ENCODE data around the gene PI4KA. TPM values are rescaled to one million over a fixed set of nuclear protein-coding genes. Genes with fewer than 3 reads are reported as not detected.
"Not testable (repeated sequence)": the region's sequence is repeated elsewhere in the genome, so short reads cannot be mapped to it uniquely, and the experiment has no call there.

The PI4KA gene
- total RNA-seq, 3 donors from 2014 or later (not counting 1 experiment from before 2014, with no cell fraction given): 208 to 233 (median 215) TPM

GRCh38 chr22:20904980-20905355 lies 46.4 kb upstream of the PI4KA start:
- Mint-ChIP-seq H3K27ac (no peak overlapping the region), H3K9me3 (no peaks in the 10 kb centered on the region), H3K27me3 (ENCODE audit: low read depth in 2 of 2) (no peaks in the 10 kb centered on the region), H3K36me3 (no peaks in the 10 kb centered on the region), H3K4me1 (peaks cover 2 to 3% of the 10 kb centered on the region in 2 donors), H3K4me3 (no peak overlapping the region)
- WGBS (ENCODE audit: insufficient coverage): 95% methylated on average over 2 of the region's 3 CpGs
- DNase-seq (no peak), ATAC-seq (no peak)
- intact Hi-C loops (cut with micrococcal nuclease): no loop called here
- no peaks in the 10 kb centered on the region for H3K36me3 ChIP-seq (ENCODE audit: control insufficient read depth, insufficient read depth, low read length)
- no peak overlapping the region for H3K4me3 ChIP-seq (ENCODE audit: low read length)
- TF ChIP-seq CTCF (IDR thresholded peaks at IDR 0.05): no peak
- H3K27me3 ChIP-seq (ENCODE audit: control insufficient read depth, insufficient read depth, low read length): no peaks in the 10 kb centered on the region
- peaks cover 7% of the 10 kb centered on the region for H3K4me1 ChIP-seq (ENCODE audit: control insufficient read depth, insufficient read depth, low read length)
- H3K9me3 ChIP-seq (ENCODE audit: control insufficient read depth, insufficient read depth, low read length): no peaks in the 10 kb centered on the region
- H3K27ac ChIP-seq (ENCODE audit: low read length): no peak overlapping the region

GRCh38 chr22:20904008-20904979 lies 45.7 kb upstream of the PI4KA start:
- no peak overlapping the region for H3K4me3 Mint-ChIP-seq
- Histone ChIP-seq H3K4me1 (ENCODE audit: control insufficient read depth, insufficient read depth, low read length) (peaks cover 1% of the 10 kb centered on the region), H3K4me3 (ENCODE audit: low read length) (no peak overlapping the region), H3K27ac (ENCODE audit: low read length) (no peak overlapping the region), H3K36me3 (ENCODE audit: control insufficient read depth, insufficient read depth, low read length) (no peaks in the 10 kb centered on the region), H3K9me3 (ENCODE audit: control insufficient read depth, insufficient read depth, low read length) (no peaks in the 10 kb centered on the region), H3K27me3 (ENCODE audit: control insufficient read depth, insufficient read depth, low read length) (no peaks in the 10 kb centered on the region)
- no peak for DNase-seq
- no peaks in the 10 kb centered on the region for H3K27me3 Mint-ChIP-seq (ENCODE audit: low read depth in 2 of 2)
- H3K4me1 Mint-ChIP-seq: no peaks in the 10 kb centered on the region
- no peaks in the 10 kb centered on the region for H3K9me3 Mint-ChIP-seq
- intact Hi-C loops (cut with micrococcal nuclease): no loop called here
- WGBS (ENCODE audit: insufficient coverage): 96% methylated on average over 7 of the region's 7 CpGs
- H3K27ac Mint-ChIP-seq: no peak overlapping the region
- no peaks in the 10 kb centered on the region for H3K36me3 Mint-ChIP-seq
- ATAC-seq: no peak
- TF ChIP-seq CTCF (IDR thresholded peaks at IDR 0.05): no peak

- H3K27me3 Mint-ChIP-seq (ENCODE audit: low read depth in 2 of 2): no peaks in the 10 kb centered on the region
- no peak overlapping the region for H3K27ac Mint-ChIP-seq
- DNase-seq (no peak), ATAC-seq (no peak)
- TF ChIP-seq CTCF (IDR thresholded peaks at IDR 0.05): no peak
- H3K4me3 Mint-ChIP-seq: no peak overlapping the region
- intact Hi-C loops (cut with micrococcal nuclease): no loop called here
- H3K36me3 ChIP-seq (ENCODE audit: control insufficient read depth, insufficient read depth, low read length): no peaks in the 10 kb centered on the region
- no peaks in the 10 kb centered on the region for H3K27me3 ChIP-seq (ENCODE audit: control insufficient read depth, insufficient read depth, low read length)
- no peaks in the 10 kb centered on the region for H3K4me1 ChIP-seq (ENCODE audit: control insufficient read depth, insufficient read depth, low read length)
- no peaks in the 10 kb centered on the region for H3K36me3 Mint-ChIP-seq
- H3K9me3 ChIP-seq (ENCODE audit: control insufficient read depth, insufficient read depth, low read length): no peaks in the 10 kb centered on the region
- no peak overlapping the region for H3K4me3 ChIP-seq (ENCODE audit: low read length)
- no peaks in the 10 kb centered on the region for H3K9me3 Mint-ChIP-seq
- no peak overlapping the region for H3K27ac ChIP-seq (ENCODE audit: low read length)
- 100% methylated on average over 2 of the region's 2 CpGs for WGBS (ENCODE audit: insufficient coverage)
- H3K4me1 Mint-ChIP-seq: no peaks in the 10 kb centered on the region
Measured at GRCh38 chr22:20903093-20903492, 44.5 kb upstream of the PI4KA start.

- H3K27me3 Mint-ChIP-seq (ENCODE audit: low read depth in 2 of 2); H3K9me3 ChIP-seq (ENCODE audit: control insufficient read depth, insufficient read depth, low read length); H3K4me1 ChIP-seq (ENCODE audit: control insufficient read depth, insufficient read depth, low read length); ATAC-seq; H3K4me3 Mint-ChIP-seq; intact Hi-C loops (cut with micrococcal nuclease); H3K4me3 ChIP-seq (ENCODE audit: low read length); H3K27ac ChIP-seq (ENCODE audit: low read length); H3K36me3 ChIP-seq (ENCODE audit: control insufficient read depth, insufficient read depth, low read length); H3K36me3 Mint-ChIP-seq; DNase-seq; H3K27me3 ChIP-seq (ENCODE audit: control insufficient read depth, insufficient read depth, low read length); H3K9me3 Mint-ChIP-seq; H3K27ac Mint-ChIP-seq; H3K4me1 Mint-ChIP-seq: not testable (repeated sequence)
- 89% methylated on average over 12 of the region's 18 CpGs for WGBS (ENCODE audit: insufficient coverage)
Measured at GRCh38 chr22:20901093-20902033, 42.8 kb upstream of the PI4KA start.

All from natural killer cell (primary cell).